WERI-Rb-1 (cell line): ENCODE results near the gene BRAF.
A peak's percentile ranks its signal among the peaks of the same experiment; 100 is the strongest.

Source experiments
- DNase-seq: peaks from one replicate; pipeline ENCODE4 v3.0.0-alpha.2; 2020
- H3K27ac ChIP-seq: fragments of 250-450 bp; sonication (Bioruptor Pico); 2 replicates; pipeline ENCODE4 v1.5.1; 2020; ENCODE audit warnings: mild to moderate bottlenecking, moderate library complexity
- H3K27me3 ChIP-seq: fragments of 250-450 bp; sonication (Bioruptor Pico); 2 replicates; pipeline ENCODE4 v1.5.1; 2021; ENCODE audit warnings: mild to moderate bottlenecking, low read depth, moderate library complexity; ENCODE audit not compliant: insufficient read depth, severe bottlenecking
- H3K36me3 ChIP-seq: fragments of 250-450 bp; sonication (Bioruptor Pico); 2 replicates; pipeline ENCODE4 v1.5.1; 2020; ENCODE audit warnings: mild to moderate bottlenecking, moderate library complexity
- H3K4me3 ChIP-seq: 2 replicates; pipeline ENCODE4 v1.5.1; 2011; ENCODE audit warnings: low read depth, mild to moderate bottlenecking, control low read depth, low read length
- H3K9me3 ChIP-seq: fragments of 250-450 bp; sonication (Bioruptor Pico); 2 replicates; pipeline ENCODE4 v1.5.1; 2021; ENCODE audit warnings: mild to moderate bottlenecking, moderate library complexity; ENCODE audit not compliant: severe bottlenecking
- TF ChIP-seq, protein P1 (sequence below): IDR thresholded peaks from 2 replicates; pipeline ENCODE4 v1.5.1; 2011; ENCODE audit warnings: low read depth, mild to moderate bottlenecking, control low read depth, inconsistent platforms, low read length

Gene BRAF

DNA sequence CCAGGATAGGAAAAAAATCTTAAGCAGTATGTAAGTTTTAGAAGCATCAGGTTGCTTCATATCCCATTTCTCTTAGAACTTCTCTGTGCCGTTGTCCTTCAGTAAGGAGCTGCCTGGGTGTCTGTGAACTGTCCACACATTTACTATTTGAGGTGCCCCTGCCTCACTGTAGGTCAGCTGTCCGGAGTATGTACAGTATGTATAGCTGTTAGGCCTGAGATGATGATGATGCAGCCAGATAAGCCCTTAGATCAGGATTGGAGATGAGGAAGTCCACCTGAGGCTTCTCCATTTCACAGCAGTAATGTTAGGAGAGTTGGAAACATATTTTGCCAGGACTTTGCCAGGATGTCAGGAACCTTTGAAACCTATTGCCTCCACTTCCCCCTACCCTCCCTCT, 220.5 kb downstream of the BRAF start:
- Histone ChIP-seq H3K36me3 (peaks cover 38% of the 10 kb centered on the region), H3K27me3 (no peaks in the 10 kb centered on the region), H3K4me3 (no peak overlapping the region), H3K9me3 (no peaks in the 10 kb centered on the region), H3K27ac (no peak overlapping the region)
- no peak for DNase-seq
- TF ChIP-seq, protein P1, sequence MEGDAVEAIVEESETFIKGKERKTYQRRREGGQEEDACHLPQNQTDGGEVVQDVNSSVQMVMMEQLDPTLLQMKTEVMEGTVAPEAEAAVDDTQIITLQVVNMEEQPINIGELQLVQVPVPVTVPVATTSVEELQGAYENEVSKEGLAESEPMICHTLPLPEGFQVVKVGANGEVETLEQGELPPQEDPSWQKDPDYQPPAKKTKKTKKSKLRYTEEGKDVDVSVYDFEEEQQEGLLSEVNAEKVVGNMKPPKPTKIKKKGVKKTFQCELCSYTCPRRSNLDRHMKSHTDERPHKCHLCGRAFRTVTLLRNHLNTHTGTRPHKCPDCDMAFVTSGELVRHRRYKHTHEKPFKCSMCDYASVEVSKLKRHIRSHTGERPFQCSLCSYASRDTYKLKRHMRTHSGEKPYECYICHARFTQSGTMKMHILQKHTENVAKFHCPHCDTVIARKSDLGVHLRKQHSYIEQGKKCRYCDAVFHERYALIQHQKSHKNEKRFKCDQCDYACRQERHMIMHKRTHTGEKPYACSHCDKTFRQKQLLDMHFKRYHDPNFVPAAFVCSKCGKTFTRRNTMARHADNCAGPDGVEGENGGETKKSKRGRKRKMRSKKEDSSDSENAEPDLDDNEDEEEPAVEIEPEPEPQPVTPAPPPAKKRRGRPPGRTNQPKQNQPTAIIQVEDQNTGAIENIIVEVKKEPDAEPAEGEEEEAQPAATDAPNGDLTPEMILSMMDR, result no peak

DNA sequence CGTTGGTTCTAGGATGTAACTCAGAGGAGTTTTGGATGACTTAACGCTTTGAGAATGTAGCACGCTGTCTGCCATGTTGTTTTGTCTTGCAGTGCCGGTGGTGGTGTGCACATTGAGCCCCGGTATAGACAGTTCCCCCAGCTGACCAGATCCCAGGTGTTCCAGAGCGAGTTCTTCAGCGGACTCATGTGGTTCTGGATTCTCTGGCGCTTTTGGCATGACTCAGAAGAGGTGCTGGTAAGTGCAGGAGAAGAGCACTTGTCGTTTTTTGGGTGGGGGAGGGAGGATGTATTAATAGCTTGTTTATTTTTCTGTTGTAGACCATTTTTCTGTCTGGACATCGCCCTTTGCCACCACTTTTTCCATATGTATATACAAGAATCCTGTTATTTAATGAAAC, 222.0 kb downstream of the BRAF start:
- H3K36me3 ChIP-seq, result peaks cover 42% of the 10 kb centered on the region
- no peak overlapping the region for H3K27ac ChIP-seq
- H3K27me3 ChIP-seq, result no peaks in the 10 kb centered on the region
- TF ChIP-seq, protein P1, result no peak
- H3K4me3 ChIP-seq, result no peak overlapping the region
- H3K9me3 ChIP-seq, result no peaks in the 10 kb centered on the region
- DNase-seq, result no peak

DNA sequence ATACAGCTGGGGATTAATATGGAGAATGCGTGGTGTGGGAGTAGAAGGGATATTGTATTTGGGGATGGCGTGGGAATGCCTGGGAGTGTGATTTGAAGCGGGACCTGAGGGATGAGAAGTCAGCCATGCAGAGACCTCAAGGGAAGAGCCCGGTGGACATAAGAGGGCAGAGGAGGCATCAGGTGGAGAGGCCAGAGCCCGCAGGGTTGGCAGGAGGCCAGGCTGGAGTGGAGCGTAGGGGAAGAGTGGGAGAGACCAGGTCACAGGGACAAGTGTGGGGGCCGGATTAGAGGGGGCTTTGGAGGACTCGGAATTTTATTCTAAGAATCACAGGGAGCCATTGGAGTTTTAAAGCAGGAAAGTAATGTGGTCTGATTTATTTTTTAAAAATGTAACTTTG, 226.3 kb downstream of the BRAF start:
- Histone ChIP-seq H3K27ac (no peak overlapping the region), H3K27me3 (no peaks in the 10 kb centered on the region), H3K36me3 (peaks cover 26% of the 10 kb centered on the region), H3K9me3 (no peaks in the 10 kb centered on the region), H3K4me3 (no peak overlapping the region)
- DNase-seq, result no peak
- TF ChIP-seq, protein P1, result no peak

DNA sequence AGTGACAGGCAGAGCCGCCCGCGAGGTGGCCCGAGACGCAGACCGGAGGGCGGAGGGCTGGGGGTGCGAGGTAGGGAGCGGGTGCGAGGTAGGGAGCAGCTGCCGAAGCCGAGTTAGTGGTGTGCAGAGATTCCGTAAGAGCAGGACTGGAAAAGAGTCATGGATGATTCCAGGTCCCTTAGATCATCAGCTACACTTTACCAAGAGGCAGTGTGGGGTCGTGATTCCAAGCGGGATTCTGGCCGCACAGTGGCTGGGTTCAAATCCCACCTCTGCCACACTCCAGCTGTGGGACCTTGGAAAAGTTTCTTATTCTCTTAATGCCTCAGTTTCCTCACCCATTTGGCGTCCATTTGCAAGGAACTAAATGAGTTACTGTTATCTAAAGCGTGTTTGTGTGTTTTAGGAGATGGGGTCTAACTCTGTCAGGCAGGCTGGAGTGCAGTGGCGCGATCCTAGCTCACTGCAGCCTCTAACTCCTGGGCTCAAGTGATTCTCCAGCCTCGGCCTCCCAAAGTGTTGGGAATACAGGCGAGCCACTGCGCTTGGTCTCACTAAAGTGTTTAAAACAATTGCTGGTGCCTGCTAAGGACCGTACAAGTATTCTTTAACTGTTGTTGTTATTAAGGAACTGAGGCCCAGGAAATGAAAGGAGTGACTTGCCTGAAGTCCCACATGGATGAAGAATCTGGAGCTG, 227.1 kb downstream of the BRAF start:
- Histone ChIP-seq H3K36me3 (peaks cover 25% of the 10 kb centered on the region), H3K27me3 (no peaks in the 10 kb centered on the region), H3K27ac (peak overlapping the region; percentile 97), H3K9me3 (no peaks in the 10 kb centered on the region), H3K4me3 (peak overlapping the region; percentile 82)
- no peak for DNase-seq
- TF ChIP-seq, protein P1, result 0 out of 2 replicates have a peak, but pooled peaks have one; percentile 3

DNA sequence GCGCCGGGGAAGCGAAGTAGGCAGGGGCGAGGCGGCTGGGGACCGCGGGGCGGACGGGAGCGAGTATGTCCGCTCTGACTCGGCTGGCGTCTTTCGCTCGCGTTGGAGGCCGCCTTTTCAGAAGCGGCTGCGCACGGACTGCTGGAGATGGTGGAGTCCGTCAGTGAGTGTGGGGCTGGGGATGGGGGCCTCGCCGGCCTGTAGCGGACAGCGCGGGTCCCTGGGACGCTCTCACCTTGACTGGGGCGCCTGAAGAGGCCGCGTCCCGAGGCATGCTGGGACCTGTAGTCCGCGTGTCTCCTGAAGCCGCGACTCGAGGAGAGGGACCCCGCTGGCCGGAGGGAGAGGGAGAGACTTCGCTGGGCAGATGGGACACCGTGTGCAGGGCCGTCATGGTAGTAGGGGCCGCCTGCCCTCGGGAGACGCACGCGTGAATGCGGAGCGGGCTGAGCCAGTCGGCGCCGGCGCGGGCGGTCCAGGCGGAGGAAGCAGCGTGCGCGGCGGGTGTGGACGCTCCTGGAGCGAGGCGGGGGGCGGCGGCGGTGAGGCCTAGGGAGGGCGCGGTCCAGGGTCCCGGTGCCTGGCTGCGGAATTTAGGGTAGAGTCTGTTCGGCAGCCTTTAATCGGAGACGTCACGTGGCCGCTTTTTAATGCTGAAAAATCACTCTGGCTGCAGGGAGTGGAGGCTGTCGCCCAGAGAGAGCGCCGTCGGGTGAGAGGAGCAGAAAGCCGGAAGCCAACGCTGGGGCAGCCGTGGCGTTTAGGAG, 227.9 kb downstream of the BRAF start, which contains the start of gene NDUFB2:
Gene NDUFB2, plus strand, starts transcription at position 29 of the 767 bp plus-strand sequence. Its CDS starts 37 bp downstream, at position 66.
- Histone ChIP-seq H3K36me3 (peaks cover 31% of the 10 kb centered on the region), H3K4me3 (peak within 1 kb of the TSS; percentile 82), H3K27ac (peak within 1 kb of the TSS; percentile 97), H3K9me3 (no peaks in the 10 kb centered on the region), H3K27me3 (no peaks in the 10 kb centered on the region)
- TF ChIP-seq, protein P1, result no peak
- DNase-seq, result peak; percentile 89
